HCT116 (cell line): Measurements from ENCODE around the gene MTIF3. TPM values are rescaled to one million over a fixed set of nuclear protein-coding genes. Genes with fewer than 3 reads are reported as not detected.

ENCODE experiments used
- ATAC-seq: fragments of 200-7000 bp; cut with Tn5 transposase; 2 replicates; pipeline ENCODE4 v1.9.1; 2020; ENCODE audit warnings: mild to moderate bottlenecking, moderate library complexity
- BruUV-seq: library from RNA; stranded (reverse); fragments of 400-500 nt; replicated peaks from 2 replicates; lab custom pipeline; 2021; lab: Mats Ljungman, UMichigan
- CTCF ChIA-PET: fragments of 300-600 bp; sonication (Branson Sonifier 250); formaldehyde crosslinking; loops from one replicate; lab custom pipeline; 2021; ENCODE audit warnings: antibody characterized with exemption; lab: Charles Lee
- POLR2A ChIA-PET: fragments of 300-600, 350-600 bp; sonication (Branson Sonifier 250); formaldehyde crosslinking; loops from one replicate; lab custom pipeline; 2021; ENCODE audit warnings: antibody characterized with exemption; lab: Charles Lee
- RAD21 ChIA-PET, 2 experiments: fragments of 300-600 bp; sonication (Branson Sonifier 250); formaldehyde crosslinking; loops; one replicate each; lab custom pipeline; 2023; ENCODE audit warnings: low total read pairs in 2 of 2; ENCODE audit not compliant: uncharacterized antibody in 2 of 2, unreplicated experiment in 2 of 2, low non-redundant PET in 1 of 2; lab: Charles Lee
- DNase-seq: peaks from one replicate; pipeline ENCODE4 v3.0.0-alpha.2; 2010; ENCODE audit warnings: low read depth, low spot score
- H2AFZ ChIP-seq: fragments of 200-600 bp; shearing (Covaris generic), sonication (generic); 2 replicates; pipeline ENCODE4 v1.6.1; 2017; ENCODE audit warnings: low read depth, mixed run types, mixed read lengths, antibody characterized with exemption, low read length; ENCODE audit not compliant: poor library complexity, severe bottlenecking
- H3K27ac ChIP-seq: 2 replicates; pipeline ENCODE4 v1.5.1; 2012; ENCODE audit warnings: low read depth, low read length
- H3K27me3 ChIP-seq: fragments of 200-600 bp; sonication (generic); 2 replicates; pipeline ENCODE4 v1.6.1; 2016; ENCODE audit warnings: mixed run types, low read length, mixed read lengths; ENCODE audit not compliant: insufficient read depth
- H3K36me3 ChIP-seq, 2 experiments: fragments of 200-500 bp in 1 of 2; fragments of 200-600 bp in 1 of 2; sonication (Bioruptor generic) in 1 of 2; sonication (generic) in 1 of 2; 2 replicates each; pipeline versions ENCODE4 v1.5.1 to v1.6.1; 2014 to 2016; ENCODE audit warnings: low read length in 2 of 2, inconsistent platforms in 1 of 2, mixed read lengths in 1 of 2, mixed run types in 1 of 2; ENCODE audit not compliant: insufficient read depth in 2 of 2, control insufficient read depth in 1 of 2
- H3K4me1 ChIP-seq, 2 experiments: fragments of 200-600 bp in 1 of 2; sonication (generic) in 1 of 2; 2 replicates each; pipeline versions ENCODE4 v1.5.1 to v1.6.1; 2012 to 2017; ENCODE audit warnings: low read length in 2 of 2, inconsistent platforms in 1 of 2, mild to moderate bottlenecking in 1 of 2, mixed read lengths in 1 of 2, mixed run types in 1 of 2, moderate library complexity in 1 of 2; ENCODE audit not compliant: insufficient read depth in 2 of 2, control insufficient read depth in 1 of 2
- H3K4me2 ChIP-seq: fragments of 200-600 bp; sonication (generic); 2 replicates; pipeline ENCODE4 v1.6.1; 2017; ENCODE audit warnings: mixed run types, low read length, mixed read lengths
- H3K4me3 ChIP-seq, 2 experiments: fragments of 200-600 bp in 1 of 2; sonication (generic) in 1 of 2; replicated peaks in 1 of 2; 2 replicates each; pipeline ENCODE4 v1.5.1; 2011 to 2016; ENCODE audit warnings: low read length in 2 of 2, control low read depth in 1 of 2, low read depth in 1 of 2, mild to moderate bottlenecking in 1 of 2, mixed read lengths in 1 of 2, mixed run types in 1 of 2
- H3K79me2 ChIP-seq: fragments of 200-600 bp; sonication (generic); 2 replicates; pipeline ENCODE4 v1.6.1; 2017; ENCODE audit warnings: mild to moderate bottlenecking, mixed run types, low read length, moderate library complexity, mixed read lengths; ENCODE audit not compliant: insufficient read depth
- H3K9ac ChIP-seq: fragments of 200-600 bp; sonication (generic); 2 replicates; pipeline ENCODE4 v1.6.1; 2016; ENCODE audit warnings: low read length, mixed read lengths
- H3K9me2 ChIP-seq: fragments of 200-600 bp; sonication (generic), shearing (Covaris generic); 2 replicates; pipeline ENCODE4 v1.6.1; 2017; ENCODE audit warnings: mixed run types, mild to moderate bottlenecking, moderate library complexity; ENCODE audit not compliant: insufficient read depth
- H3K9me3 ChIP-seq, 2 experiments: fragments of 200-500 bp in 1 of 2; fragments of 200-600 bp in 1 of 2; sonication (Bioruptor generic) in 1 of 2; sonication (generic) in 1 of 2; 2 replicates each; pipeline ENCODE4 v1.6.1; 2014 to 2017; ENCODE audit warnings: low read length in 2 of 2, mixed read lengths in 2 of 2, inconsistent platforms in 1 of 2, low read depth in 1 of 2, mild to moderate bottlenecking in 1 of 2, mixed run types in 1 of 2, moderate library complexity in 1 of 2; ENCODE audit not compliant: control insufficient read depth in 1 of 2, insufficient read depth in 1 of 2
- H4K20me1 ChIP-seq: fragments of 200-600 bp; sonication (generic), shearing (Covaris generic); 2 replicates; pipeline ENCODE4 v1.6.1; 2017; ENCODE audit warnings: mixed run types, mild to moderate bottlenecking, moderate library complexity; ENCODE audit not compliant: insufficient read depth
- CBX3 ChIP-seq: IDR thresholded peaks from 2 replicates; pipeline ENCODE4 v1.6.1; 2012; ENCODE audit warnings: low read depth
- EGR1 ChIP-seq: IDR thresholded peaks from 2 replicates; pipeline ENCODE4 v1.6.1; 2012; ENCODE audit warnings: low read depth
- ELF1 ChIP-seq: IDR thresholded peaks from 2 replicates; pipeline ENCODE4 v1.6.1; 2012; ENCODE audit warnings: low read depth, borderline replicate concordance
- EZH2phosphoT487 ChIP-seq: fragments of 200-600 bp; IDR thresholded peaks from 2 replicates; pipeline ENCODE4 v1.6.1; 2018; ENCODE audit warnings: antibody characterized with exemption, borderline replicate concordance
- FOSL1 ChIP-seq: IDR thresholded peaks from 2 replicates; pipeline ENCODE4 v1.6.1; 2012; ENCODE audit warnings: low read depth
- POLR2A ChIP-seq: IDR thresholded peaks from 2 replicates; pipeline ENCODE4 v1.7.0; 2011; ENCODE audit warnings: borderline replicate concordance; ENCODE audit not compliant: insufficient read depth, insufficient read length; ENCODE audit errors: extremely low read depth
- POLR2AphosphoS5 ChIP-seq: IDR thresholded peaks from 2 replicates; pipeline ENCODE4 v1.6.1; 2011; ENCODE audit warnings: mild to moderate bottlenecking, low read depth, low read length, moderate library complexity
- RAD21 ChIP-seq: IDR thresholded peaks from 2 replicates; pipeline ENCODE4 v1.6.1; 2012; ENCODE audit warnings: low read depth, mild to moderate bottlenecking
- SP1 ChIP-seq: IDR thresholded peaks from 2 replicates; pipeline ENCODE4 v1.6.1; 2012; ENCODE audit warnings: low read depth
- TCF7L2 ChIP-seq: IDR thresholded peaks from 2 replicates; pipeline ENCODE4 v1.7.0; 2011; ENCODE audit warnings: borderline replicate concordance, inconsistent platforms; ENCODE audit not compliant: insufficient read depth, insufficient read length; ENCODE audit errors: extremely low read depth
- YY1 ChIP-seq: IDR thresholded peaks from 2 replicates; pipeline ENCODE4 v1.6.1; 2011; ENCODE audit warnings: low read length, low read depth, moderate library complexity, mild to moderate bottlenecking; ENCODE audit not compliant: insufficient replicate concordance; ENCODE audit errors: extremely low read depth
- intact Hi-C: fragments of 100-400 bp; cut with micrococcal nuclease; formaldehyde crosslinking; loops from 2 replicates; pipeline ENCODE4 v1.10.0; 2022
- total RNA-seq: library from RNA; stranded (reverse); gene quantifications from one replicate; pipeline ENCODE4 v1.2.1, GENCODE V29; 2021; ENCODE audit not compliant: unreplicated experiment
- TF ChIP-seq, protein P1 (sequence below), 3 experiments: fragments of 200-600 bp in 1 of 3; sonication (generic) in 1 of 3; IDR thresholded peaks in 2 of 3; conservative IDR thresholded peaks in 1 of 3; 2 replicates each; pipeline ENCODE4 v1.5.1; 2012 to 2017; ENCODE audit warnings: low read depth in 2 of 3, low read length in 2 of 3, antibody characterized with exemption in 1 of 3, borderline replicate concordance in 1 of 3, control low read depth in 1 of 3, mild to moderate bottlenecking in 1 of 3, mixed read lengths in 1 of 3, mixed run types in 1 of 3, moderate library complexity in 1 of 3; ENCODE audit not compliant: insufficient read depth in 1 of 3
- TF ChIP-seq, protein P2 (sequence below): IDR thresholded peaks from 2 replicates; pipeline ENCODE4 v1.6.1; 2012
- TF ChIP-seq, protein P3 (sequence below): IDR thresholded peaks from 2 replicates; pipeline ENCODE4 v1.6.1; 2012
- TF ChIP-seq, protein P4 (sequence below): IDR thresholded peaks from 2 replicates; pipeline ENCODE4 v1.6.1; 2011; ENCODE audit warnings: mild to moderate bottlenecking, low read length, moderate library complexity; ENCODE audit not compliant: insufficient replicate concordance; ENCODE audit errors: extremely low read depth
- TF ChIP-seq, protein P5 (sequence below): IDR thresholded peaks from 2 replicates; pipeline ENCODE4 v1.6.1; 2012; ENCODE audit warnings: low read depth

MTIF3 gene
- total RNA-seq, 1 experiment from 2014 or later, result 27.8 TPM

DNA sequence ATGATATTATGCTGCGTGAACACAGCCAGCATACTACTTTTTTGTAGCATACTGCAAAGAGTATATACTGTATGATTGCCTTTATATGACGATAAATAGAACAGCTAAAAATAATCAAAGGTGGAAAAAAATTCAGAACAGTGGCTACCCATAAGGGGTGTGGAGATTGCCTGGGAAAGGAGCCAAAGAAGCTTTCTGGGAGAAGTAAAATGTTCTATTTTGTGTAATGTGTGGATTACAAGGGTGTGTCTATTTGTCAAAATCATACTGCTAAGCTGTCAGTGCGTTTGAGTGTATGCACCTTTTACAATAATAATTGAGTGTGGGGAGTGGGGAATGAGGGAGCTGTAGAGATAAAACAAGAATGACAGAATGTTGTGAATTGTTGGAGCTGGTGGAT lies 45.2 kb upstream of the MTIF3 start:
- CTCF ChIA-PET, result no interaction called here
- POLR2A ChIA-PET, result no interaction called here

More for the DNA sequence above, 45.2 kb upstream of the MTIF3 start:
- H4K20me1 ChIP-seq, result no peaks in the 10 kb centered on the region
- ATAC-seq (no peak), DNase-seq (no peak)
- no peaks in the 10 kb centered on the region for H3K36me3 ChIP-seq
- H3K27me3 ChIP-seq, result no peaks in the 10 kb centered on the region
- no peak overlapping the region for H3K9ac ChIP-seq
- no peak overlapping the region for H3K4me2 ChIP-seq
- H2AFZ ChIP-seq, result no peak overlapping the region
- RAD21 ChIA-PET, result no interaction called here
- no peaks in the 10 kb centered on the region for H3K9me2 ChIP-seq
- no peak overlapping the region for H3K27ac ChIP-seq
- no peaks in the 10 kb centered on the region for H3K4me1 ChIP-seq
- intact Hi-C loops, result no loop called here
- H3K9me3 ChIP-seq, result no peaks in the 10 kb centered on the region
- H3K4me3 ChIP-seq, result no peak overlapping the region
- H3K79me2 ChIP-seq, result no peaks in the 10 kb centered on the region
- no peak for TF ChIP-seq TCF7L2
- no peak for TF ChIP-seq YY1
- TF ChIP-seq SP1, result no peak
- TF ChIP-seq POLR2A, result no peak
- TF ChIP-seq CBX3, result no peak
- TF ChIP-seq ELF1, result no peak
- TF ChIP-seq, protein P1, sequence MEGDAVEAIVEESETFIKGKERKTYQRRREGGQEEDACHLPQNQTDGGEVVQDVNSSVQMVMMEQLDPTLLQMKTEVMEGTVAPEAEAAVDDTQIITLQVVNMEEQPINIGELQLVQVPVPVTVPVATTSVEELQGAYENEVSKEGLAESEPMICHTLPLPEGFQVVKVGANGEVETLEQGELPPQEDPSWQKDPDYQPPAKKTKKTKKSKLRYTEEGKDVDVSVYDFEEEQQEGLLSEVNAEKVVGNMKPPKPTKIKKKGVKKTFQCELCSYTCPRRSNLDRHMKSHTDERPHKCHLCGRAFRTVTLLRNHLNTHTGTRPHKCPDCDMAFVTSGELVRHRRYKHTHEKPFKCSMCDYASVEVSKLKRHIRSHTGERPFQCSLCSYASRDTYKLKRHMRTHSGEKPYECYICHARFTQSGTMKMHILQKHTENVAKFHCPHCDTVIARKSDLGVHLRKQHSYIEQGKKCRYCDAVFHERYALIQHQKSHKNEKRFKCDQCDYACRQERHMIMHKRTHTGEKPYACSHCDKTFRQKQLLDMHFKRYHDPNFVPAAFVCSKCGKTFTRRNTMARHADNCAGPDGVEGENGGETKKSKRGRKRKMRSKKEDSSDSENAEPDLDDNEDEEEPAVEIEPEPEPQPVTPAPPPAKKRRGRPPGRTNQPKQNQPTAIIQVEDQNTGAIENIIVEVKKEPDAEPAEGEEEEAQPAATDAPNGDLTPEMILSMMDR (IDR thresholded peaks at IDR 0.05 in 2 of 3, conservative IDR thresholded peaks at IDR 0.05 in 1 of 3; ENCODE audit: borderline replicate concordance in 1 of 3, insufficient read depth in 1 of 3, low read depth in 2 of 3, low read length in 2 of 3), result no peak
- no peak for TF ChIP-seq RAD21
- no peak for TF ChIP-seq EZH2phosphoT487
- TF ChIP-seq, protein P2, sequence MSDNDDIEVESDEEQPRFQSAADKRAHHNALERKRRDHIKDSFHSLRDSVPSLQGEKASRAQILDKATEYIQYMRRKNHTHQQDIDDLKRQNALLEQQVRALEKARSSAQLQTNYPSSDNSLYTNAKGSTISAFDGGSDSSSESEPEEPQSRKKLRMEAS, result no peak
- TF ChIP-seq, protein P3, sequence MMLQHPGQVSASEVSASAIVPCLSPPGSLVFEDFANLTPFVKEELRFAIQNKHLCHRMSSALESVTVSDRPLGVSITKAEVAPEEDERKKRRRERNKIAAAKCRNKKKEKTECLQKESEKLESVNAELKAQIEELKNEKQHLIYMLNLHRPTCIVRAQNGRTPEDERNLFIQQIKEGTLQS, result no peak
- TF ChIP-seq, protein P4, sequence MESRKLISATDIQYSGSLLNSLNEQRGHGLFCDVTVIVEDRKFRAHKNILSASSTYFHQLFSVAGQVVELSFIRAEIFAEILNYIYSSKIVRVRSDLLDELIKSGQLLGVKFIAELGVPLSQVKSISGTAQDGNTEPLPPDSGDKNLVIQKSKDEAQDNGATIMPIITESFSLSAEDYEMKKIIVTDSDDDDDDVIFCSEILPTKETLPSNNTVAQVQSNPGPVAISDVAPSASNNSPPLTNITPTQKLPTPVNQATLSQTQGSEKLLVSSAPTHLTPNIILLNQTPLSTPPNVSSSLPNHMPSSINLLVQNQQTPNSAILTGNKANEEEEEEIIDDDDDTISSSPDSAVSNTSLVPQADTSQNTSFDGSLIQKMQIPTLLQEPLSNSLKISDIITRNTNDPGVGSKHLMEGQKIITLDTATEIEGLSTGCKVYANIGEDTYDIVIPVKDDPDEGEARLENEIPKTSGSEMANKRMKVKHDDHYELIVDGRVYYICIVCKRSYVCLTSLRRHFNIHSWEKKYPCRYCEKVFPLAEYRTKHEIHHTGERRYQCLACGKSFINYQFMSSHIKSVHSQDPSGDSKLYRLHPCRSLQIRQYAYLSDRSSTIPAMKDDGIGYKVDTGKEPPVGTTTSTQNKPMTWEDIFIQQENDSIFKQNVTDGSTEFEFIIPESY, result no peak
- no peak for TF ChIP-seq EGR1
- TF ChIP-seq FOSL1, result no peak
- TF ChIP-seq, protein P5, sequence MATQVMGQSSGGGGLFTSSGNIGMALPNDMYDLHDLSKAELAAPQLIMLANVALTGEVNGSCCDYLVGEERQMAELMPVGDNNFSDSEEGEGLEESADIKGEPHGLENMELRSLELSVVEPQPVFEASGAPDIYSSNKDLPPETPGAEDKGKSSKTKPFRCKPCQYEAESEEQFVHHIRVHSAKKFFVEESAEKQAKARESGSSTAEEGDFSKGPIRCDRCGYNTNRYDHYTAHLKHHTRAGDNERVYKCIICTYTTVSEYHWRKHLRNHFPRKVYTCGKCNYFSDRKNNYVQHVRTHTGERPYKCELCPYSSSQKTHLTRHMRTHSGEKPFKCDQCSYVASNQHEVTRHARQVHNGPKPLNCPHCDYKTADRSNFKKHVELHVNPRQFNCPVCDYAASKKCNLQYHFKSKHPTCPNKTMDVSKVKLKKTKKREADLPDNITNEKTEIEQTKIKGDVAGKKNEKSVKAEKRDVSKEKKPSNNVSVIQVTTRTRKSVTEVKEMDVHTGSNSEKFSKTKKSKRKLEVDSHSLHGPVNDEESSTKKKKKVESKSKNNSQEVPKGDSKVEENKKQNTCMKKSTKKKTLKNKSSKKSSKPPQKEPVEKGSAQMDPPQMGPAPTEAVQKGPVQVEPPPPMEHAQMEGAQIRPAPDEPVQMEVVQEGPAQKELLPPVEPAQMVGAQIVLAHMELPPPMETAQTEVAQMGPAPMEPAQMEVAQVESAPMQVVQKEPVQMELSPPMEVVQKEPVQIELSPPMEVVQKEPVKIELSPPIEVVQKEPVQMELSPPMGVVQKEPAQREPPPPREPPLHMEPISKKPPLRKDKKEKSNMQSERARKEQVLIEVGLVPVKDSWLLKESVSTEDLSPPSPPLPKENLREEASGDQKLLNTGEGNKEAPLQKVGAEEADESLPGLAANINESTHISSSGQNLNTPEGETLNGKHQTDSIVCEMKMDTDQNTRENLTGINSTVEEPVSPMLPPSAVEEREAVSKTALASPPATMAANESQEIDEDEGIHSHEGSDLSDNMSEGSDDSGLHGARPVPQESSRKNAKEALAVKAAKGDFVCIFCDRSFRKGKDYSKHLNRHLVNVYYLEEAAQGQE, result no peak
- TF ChIP-seq POLR2AphosphoS5, result no peak
- no TSS peak for BruUV-seq
